ENCODE results near the gene ATAD3A.
"Not testable (repeated sequence)": the region's sequence is repeated elsewhere in the genome, so short reads cannot be mapped to it uniquely, and the experiment has no call there.

The ATAD3A gene

DNA sequence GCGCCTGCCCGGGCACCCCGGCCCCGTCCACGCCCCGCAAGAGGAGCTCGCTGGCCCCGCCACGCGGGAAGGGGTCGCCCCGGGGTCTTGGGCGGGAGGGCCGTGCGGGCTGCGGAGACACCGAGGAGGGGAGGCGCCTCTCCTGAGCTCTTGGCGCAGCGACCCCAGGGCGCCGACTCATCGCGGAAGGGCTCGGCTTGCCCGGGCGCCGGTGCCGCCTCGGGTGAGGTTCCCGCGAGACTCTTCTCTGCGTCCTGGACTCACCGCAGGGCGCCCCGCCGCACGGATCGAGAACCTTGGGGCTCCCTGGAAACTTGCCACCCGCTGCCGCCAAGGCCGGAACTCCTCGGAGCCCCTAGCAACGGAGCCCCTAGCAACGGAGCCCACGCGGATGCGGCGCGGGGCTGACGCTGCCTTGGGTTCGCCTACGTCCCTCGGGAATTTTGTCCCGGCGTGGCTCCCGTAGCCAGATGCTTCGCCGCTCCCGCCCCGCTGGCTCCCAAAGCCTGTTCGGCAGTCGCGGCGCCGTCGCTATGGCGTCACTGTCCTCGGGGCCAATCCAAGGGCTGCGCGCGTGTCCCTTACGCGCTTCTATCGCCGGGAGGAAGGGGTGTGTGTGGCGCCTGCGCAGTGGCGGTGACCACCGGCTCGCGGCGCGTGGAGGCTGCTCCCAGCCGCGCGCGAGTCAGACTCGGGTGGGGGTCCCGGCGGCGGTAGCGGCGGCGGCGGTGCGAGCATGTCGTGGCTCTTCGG lies at the start of gene ATAD3A:
Gene ATAD3A (plus strand): TSS at position 630 of the 753 bp plus-strand sequence. CDS start 107 bp downstream, at position 737.
- DNase-seq (ENCODE audit: low spot score), result peak; percentile 99

DNA sequence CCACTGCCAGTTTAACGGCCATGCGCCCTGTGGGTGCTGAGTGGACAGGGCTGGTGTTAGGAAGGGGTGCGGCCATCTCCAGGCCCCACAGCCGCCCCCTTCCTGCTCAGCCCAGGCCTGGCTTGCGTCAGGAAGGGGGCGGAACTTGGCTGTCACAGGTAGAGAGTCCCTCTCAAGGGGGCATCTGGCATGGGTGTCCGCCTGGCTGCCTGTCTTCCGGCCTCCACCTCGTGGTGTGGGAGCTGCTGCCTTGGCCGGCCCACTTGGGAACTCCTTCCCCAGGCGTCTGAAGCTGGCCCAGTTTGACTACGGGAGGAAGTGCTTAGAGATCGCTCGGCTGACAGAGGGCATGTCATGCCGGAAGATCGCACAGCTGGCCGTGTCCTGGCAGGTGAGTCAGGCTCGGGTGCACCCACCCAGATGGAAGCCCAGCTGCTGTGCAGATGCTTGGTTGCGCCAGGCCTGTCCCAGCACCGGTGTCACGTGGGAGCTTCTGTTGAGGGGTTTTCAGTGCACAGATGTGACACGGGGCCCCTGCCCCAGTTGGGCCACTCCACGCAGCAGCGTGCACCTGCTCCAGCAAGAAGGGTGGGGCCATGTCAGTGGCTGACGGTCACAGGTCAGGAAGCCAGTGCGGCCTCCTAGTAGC lies 49.5 kb upstream of the ATAD3A start:
- no peak for DNase-seq (ENCODE audit: low spot score)

GRCh38 chr1:1463312-1463711 lies 48.6 kb upstream of the ATAD3A start:
- no peak for DNase-seq (ENCODE audit: low spot score)

DNA sequence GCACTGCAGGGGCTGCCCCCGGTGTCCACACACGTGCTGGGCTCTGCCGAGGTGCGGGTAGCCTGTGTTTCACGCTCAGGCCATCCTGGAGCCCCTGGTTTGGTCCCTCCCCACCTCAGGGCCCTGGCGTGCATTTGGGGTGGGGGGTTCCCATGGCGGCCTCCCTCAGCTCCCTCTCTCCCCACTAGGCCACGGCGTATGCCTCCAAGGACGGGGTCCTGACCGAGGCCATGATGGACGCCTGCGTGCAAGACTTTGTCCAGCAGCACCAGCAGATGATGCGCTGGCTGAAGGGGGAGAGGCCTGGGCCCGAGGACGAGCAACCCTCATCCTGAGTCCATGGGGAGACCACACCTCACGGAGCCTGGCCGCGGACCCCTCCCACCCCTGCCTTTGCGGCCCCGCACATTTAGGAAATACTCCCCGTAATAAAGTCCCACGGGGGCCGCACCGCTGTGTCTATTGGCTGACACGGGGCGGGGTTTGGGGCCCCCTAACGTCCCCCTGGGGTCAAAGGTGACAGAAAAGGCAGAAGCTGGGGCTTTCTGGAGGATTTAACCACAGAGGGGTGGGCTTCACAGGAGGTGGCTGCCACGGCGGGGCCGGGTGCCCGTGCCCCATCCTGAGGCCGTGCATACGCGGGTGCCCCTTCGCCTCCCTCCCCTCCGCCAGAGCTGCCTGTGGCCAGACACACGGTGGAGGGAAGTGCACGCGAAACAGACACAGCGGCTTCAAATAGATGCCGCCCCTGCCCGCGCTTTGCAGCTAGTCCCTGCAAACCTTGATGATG lies 43.6 kb upstream of the ATAD3A start:
- DNase-seq (ENCODE audit: low spot score), result not testable (repeated sequence)

DNA sequence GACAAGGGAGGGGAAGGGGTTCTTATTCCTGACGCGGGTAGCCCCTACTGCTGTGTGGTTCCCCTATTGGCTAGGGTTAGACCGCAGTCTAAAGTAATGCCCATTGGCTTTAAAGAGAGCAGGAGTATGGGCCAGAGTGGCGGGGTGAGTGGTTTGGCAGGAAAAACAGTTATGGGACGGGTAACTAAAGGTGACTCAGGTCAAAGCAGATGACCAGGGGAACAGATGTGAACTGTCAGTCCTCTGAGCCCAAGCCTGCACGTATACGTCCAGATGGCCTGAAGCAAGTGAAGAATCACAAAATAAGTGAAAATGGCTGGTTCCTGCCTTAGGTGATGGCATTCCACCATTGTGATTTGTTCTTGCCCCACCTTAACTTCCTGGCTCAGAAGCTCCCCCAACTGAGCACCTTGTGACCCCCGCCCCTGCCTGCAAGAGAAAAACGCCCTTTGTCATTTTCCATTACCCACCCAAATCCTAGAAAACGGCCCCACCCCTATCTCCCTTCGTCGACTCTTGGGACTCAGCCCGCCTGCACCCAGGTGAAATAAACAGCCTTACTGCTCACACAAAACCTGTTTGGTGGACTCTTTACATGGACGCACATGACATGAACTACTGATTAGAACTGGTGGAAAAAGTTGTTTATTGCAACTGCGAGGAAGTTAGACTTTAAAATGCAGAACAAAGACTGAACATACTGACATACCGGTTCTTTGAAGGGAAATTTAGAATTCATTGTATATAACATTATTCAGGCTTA lies 41.2 kb upstream of the ATAD3A start:
- no peak for DNase-seq (ENCODE audit: low spot score)

DNA sequence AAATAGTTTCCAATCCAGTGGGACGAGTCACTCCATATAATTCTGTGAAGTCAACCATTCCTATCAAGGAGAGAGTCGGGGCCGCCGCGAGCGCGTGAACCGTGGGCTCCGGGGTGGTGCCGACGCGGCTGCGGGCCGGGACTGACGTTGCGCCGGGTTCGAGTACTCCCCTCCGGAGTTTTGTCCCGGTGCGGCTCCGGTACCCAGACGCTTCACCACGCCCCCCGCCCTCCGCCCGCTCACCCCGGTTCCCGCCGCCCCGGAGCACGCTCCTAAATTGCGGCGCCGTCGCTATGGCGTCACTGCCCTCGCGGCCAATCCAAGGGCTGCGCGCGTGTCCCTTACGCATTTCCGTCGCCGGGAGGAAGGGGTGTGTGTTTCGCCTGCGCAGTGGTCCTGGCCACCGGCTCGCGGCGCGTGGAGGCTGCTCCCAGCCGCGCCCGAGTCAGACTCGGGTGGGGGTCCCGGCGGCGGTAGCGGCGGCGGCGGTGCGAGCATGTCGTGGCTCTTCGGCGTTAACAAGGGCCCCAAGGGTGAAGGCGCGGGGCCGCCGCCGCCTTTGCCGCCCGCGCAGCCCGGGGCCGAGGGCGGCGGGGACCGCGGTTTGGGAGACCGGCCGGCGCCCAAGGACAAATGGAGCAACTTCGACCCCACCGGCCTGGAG lies 40.4 kb upstream of the ATAD3A start, which contains the start of gene ATAD3B:
Gene ATAD3B (plus strand): TSS at position 377 of the 664 bp plus-strand sequence. CDS start 120 bp downstream, at position 497.
- peak; percentile 97 for DNase-seq (ENCODE audit: low spot score)

- peak; percentile 40 for DNase-seq (ENCODE audit: low spot score)
Measured at GRCh38 chr1:1472053-1472876, 39.7 kb upstream of the ATAD3A start.

GRCh38 chr1:1476011-1476410 lies 36.0 kb upstream of the ATAD3A start:
- DNase-seq (ENCODE audit: low spot score), result not testable (repeated sequence)

- no peak for DNase-seq (ENCODE audit: low spot score)
Measured at GRCh38 chr1:1477206-1477605, 34.8 kb upstream of the ATAD3A start.

GRCh38 chr1:1479547-1480487 lies 32.1 kb upstream of the ATAD3A start:
- no peak for DNase-seq (ENCODE audit: low spot score)

DNA sequence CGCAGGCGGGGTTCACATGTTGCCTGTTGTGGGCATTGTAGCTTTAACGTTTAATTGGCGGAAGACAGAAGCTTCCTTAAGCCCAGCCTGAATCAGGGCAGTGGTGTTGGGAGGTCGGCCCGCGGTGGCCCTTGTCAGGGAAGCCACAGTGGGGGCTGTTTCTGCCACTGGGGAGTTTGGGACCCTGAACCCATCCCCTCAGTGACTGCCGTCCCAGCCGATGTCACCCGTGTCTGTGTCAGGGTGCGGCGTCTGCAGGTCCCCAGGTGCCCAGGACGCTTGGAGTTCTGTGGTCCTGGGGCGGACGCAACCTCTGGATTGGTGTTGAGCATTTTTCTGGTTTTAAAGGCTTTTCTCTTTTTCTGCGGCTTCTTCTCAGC lies 31.5 kb upstream of the ATAD3A start:
- not testable (repeated sequence) for DNase-seq (ENCODE audit: low spot score)

DNA sequence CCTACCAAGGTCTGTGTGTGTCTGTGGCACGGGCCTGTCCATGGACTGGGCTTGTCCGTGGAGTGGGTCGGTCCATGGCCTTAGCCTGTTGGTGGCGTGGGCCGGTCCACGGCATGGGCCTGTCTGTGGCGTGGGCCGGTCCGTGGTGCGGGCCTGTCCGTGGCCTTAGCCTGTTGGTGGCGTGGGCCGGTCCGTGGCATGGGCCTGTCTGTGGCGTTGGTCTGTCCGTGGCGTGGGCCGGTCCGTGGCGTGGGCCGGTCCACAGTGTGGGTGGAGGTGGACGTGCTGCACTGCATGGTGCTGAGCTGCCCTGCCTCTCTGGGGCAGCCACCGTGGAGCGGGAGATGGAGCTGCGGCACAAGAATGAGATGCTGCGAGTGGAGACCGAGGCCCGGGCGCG lies 30.2 kb upstream of the ATAD3A start:
- not testable (repeated sequence) for DNase-seq (ENCODE audit: low spot score)

- no peak for DNase-seq (ENCODE audit: low spot score)
Measured at GRCh38 chr1:1482856-1483255, 29.1 kb upstream of the ATAD3A start.

DNA sequence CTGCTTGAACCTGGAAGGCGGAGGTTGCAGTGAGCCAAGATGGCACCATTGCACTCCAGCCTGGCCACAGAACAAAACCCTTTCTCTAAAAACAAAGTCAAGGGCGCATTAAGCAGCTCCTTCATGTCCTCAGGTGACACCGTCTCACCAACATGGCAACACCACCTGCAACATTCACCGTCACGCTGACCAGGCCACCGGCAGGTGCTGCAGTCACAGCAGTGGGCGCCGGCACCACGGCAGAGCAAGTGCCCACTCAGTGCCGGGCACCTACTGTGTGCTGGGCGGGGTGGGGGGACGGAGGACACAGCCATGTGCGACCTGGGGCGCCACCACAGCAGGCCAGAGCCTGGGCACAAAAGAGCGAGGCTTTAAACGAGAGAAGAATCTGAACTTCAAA lies 28.2 kb upstream of the ATAD3A start:
- DNase-seq (ENCODE audit: low spot score), result no peak

GRCh38 chr1:1484976-1485750 lies 26.8 kb upstream of the ATAD3A start:
- not testable (repeated sequence) for DNase-seq (ENCODE audit: low spot score)

GRCh38 chr1:1485755-1486317 lies 26.1 kb upstream of the ATAD3A start:
- DNase-seq (ENCODE audit: low spot score), result not testable (repeated sequence)

DNA sequence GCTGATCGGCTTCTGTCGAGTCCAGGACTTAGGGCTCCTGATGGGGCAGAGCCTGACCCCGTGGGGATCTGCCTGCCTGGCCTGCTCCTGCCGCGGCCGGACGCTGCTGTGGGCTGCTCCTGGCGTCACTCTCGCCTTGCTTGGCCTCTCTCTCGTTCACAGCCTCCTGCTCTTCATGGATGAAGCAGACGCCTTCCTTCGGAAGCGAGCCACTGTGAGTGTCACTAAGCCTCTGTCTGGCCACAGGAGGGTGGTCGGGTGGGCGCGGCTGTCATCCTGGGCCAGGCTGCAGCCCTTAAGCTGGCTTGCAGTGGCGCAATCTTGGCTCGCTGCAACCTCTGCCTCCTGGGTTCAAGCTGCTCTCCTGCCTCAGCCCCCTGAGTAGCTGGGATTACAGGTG lies 24.3 kb upstream of the ATAD3A start:
- no peak for DNase-seq (ENCODE audit: low spot score)

GRCh38 chr1:1489231-1489630 lies 22.7 kb upstream of the ATAD3A start:
- DNase-seq (ENCODE audit: low spot score), result no peak
